Stimulated activated CD8-positive, alpha-beta memory T cell treated with anti-CD3 and anti-CD28 coated beads, Interleukin-7, amount 100 ng/mL, for 4 hours (primary cell): ENCODE data around the gene DEK.
"Not testable (repeated sequence)": the region's sequence is repeated elsewhere in the genome, so short reads cannot be mapped to it uniquely, and the experiment has no call there.

Experiments
- DNase-seq, 2 donors: peaks; one replicate each; pipeline ENCODE4 v3.0.0-alpha.2; 2020; ENCODE audit warnings: low read depth in 2 of 2

Gene DEK, protein sequence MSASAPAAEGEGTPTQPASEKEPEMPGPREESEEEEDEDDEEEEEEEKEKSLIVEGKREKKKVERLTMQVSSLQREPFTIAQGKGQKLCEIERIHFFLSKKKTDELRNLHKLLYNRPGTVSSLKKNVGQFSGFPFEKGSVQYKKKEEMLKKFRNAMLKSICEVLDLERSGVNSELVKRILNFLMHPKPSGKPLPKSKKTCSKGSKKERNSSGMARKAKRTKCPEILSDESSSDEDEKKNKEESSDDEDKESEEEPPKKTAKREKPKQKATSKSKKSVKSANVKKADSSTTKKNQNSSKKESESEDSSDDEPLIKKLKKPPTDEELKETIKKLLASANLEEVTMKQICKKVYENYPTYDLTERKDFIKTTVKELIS

DNA sequence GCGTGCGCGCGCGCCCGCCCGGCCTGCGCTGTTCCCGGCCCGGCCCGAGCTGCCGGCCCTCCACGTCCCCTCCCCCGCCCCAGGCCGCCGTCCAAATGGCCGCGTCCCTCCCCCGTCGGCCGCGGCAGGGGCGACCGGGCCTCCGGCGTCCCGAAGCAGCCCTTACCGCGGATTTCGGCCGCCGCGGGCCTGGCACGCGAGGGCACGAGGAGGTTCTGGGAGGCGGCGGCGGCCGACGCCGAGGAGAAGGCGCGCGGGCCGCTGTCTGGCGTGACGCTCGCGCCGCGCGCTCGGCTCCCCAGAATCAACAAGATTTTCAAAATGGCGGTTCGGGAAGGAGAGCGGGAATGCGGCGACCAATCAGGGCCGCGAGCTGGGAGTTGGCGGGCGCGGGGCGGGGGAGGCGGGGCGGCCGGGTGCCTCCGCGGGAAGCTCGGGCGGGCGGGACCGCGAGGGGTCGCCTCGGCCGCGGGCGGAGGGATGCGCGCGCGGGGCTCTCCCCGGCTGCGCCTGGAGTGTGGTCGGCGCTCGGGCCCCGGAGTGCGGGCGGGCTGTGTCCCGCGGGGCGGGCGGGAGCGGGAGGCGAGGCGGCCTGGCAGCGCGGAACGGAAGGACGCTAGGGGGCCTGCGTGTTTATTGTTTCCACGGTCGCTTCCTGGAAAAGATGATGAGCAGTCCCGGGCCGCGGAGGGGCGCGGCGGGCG, at the start of gene DEK:
DEK (minus strand) TSS at position 312 of the 704 bp plus-strand sequence. CDS start 543 bp downstream, outside the sequence.
- peak; percentile 81 to 84 for DNase-seq

DNA sequence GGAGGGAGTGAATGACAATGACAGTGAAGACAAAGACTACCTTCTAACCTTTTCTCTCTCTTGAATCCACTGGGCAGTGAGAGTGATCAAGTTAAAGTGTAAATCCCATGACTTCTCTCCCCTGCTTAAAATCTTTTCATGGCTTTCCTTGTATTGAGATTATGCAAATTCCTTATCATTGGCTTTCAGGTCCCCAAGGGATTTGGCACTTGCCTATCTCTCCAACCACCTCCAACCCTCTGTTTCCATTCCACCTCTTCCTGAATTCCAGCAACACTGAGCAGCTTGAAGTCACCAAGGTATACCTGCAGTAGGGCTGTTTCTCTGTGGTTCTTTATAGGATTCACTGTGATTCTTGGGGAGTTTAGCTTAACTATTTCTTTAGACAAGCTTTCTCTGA, 48.0 kb upstream of the DEK start:
- DNase-seq, result no peak

DNA sequence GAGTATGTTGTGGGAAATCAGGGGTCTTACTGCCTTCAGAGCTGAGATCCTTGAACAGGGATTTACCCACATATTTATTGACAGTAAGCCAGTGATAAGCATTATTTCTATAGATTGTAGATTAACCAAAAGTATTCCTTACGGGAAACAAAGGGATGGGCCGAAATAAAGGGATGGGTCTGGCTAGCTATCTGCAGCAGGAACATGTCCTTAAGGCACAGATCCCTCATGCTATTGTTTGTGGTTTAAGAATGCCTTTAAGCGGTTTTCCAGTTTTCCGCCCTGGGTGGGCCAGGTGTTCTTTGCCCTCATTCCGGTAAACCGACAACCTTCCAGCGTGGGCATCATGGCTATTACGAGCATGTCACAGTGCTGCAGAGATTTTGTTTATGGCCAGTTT, 45.7 kb upstream of the DEK start:
- not testable (repeated sequence) for DNase-seq

DNA sequence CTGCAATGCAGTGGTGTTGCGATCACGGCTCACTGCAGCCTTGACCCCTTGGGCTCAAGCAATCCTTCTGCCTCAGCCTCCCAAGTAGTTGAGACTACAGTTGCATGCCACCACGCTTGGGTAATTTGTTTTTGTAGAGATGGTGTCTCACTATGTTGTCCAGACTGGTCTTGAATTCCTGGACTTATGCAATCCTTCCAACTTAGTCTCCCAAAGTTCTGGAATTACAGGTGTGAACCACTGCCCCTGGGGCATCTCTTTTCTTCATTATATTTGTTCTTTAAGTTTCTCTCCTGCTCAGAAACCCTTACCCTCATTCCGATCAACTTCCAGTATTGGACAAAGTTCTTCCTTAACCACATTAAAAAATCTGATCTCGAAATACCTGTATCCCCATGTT, 44.7 kb upstream of the DEK start:
- DNase-seq, result no peak

DNA sequence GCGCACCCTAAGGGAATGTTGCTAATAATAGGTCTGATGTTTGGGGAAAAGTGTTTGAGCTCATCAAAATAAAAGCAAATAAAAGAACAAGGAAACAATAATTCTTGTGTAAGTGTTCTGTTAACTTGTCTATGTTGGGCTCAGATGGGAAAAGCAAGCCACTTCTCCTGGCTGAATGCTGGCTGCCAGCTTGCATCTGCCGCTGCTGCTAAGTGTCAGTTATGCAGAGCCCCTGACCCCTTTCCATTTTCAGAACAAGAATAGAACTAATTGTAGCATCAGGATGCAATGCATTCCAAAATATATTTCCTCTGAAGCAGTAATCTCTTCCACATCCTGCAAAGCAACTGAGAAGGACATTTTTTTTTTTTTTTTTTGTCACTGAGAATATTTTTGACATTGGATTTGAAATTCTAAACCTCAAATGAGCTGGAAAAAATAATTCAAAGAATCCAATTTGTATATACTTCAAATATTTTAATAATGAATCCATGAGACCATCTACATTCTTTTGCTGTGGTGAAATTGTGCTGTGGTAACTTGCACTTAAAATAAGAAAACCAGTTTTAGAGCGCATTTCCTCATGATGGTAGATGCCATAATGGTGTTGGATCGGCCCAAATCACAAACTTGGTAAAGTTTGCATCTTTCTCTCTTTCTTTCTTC, 43.9 kb upstream of the DEK start:
- no peak for DNase-seq

DNA sequence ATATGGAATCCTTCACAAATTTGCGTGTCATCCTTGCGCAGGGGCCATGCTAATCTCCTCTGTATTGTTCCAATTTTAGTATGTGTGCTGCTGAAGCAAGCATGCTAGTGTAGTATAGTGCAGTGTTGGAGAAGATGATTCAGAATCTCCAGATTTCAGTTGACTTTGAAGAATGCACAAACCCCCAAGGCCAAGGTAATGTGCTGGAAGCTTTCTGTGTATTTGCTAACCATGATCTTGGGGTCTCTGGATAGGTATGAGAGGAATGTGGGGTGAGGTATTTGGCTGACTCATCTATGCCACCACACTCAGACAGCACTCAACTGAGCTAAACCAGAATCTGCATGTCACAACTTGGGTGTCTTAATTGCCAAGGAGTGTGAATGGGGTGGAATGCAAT, 42.6 kb upstream of the DEK start:
- no peak for DNase-seq

DNA sequence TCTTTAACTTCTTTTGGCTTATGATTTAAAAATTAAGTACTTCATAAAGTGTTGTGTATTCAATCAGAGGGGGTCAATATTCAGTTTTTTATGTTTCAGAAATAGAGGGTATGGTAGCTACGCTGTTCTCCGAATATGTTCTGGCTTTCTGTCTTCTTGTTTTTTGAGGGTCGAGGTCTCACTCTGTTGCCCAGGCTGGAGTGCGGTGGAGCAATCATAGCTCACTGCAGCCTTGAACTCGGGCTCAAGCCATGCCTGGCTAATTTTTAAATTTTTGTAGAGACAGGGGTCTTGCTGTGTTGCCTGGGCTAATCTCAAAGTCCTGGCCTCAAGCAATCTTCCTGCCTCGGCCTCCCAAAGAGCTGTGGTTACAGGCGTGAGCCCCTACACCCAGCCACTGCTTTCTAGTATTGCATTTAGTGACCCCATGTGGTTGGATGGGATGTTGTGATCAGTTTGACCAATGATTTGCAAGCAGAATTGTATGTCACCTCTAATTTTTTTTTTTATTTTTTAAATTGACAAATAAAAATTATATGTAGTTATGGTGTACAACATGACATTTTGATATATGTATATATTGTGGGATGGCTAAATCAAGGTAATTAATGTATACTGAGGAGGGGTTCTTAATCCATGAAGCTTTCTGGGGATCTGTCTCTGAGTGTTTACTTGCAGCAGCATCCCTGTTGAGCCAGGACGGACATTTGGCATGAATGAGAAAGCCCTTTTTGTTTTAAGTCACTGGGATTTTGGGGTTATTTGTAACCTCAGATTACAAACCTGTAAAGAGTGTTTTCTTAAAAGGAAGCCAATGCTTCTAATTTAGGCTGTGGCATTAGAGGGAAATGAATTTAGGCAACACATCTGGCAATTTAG, 38.5 kb upstream of the DEK start:
- DNase-seq, result no peak

DNA sequence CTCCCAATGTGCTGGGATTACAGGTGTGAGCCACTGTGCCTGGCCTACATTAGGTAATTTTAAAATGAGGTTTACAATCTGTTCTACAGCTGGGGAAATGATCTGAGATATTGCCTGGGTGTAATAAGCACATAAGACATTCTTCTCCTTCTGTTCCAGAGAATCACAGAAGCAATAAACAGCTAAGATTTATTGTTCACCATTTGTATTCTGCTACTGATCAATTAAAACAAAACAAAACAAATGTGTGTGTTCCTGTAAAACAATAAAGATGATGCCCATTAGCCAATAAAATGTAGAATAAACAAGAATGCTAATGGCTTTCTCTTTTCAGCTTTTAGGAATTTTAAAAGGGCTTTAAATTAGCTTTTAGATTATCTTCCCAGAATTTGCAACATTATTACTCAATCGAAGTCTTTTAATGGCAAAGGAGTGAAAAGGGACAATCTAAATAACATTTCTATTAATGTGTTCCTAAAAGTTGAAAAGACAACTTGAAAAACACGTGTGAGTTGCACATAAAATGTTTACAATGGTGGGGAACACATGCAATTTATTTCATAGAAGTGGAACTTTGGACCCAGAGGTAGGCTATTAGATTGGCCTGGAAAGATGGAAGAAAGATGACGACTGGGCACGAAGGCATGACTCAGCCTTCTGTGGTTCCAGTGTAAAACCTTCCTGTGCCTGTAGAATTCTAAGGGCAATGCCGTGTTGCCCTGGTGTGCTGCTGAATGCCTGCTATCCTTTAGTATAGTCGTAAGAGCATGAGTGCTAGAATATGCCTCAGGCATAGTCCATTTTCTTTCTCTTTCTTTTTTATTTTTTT, 29.0 kb upstream of the DEK start:
- no peak for DNase-seq

DNA sequence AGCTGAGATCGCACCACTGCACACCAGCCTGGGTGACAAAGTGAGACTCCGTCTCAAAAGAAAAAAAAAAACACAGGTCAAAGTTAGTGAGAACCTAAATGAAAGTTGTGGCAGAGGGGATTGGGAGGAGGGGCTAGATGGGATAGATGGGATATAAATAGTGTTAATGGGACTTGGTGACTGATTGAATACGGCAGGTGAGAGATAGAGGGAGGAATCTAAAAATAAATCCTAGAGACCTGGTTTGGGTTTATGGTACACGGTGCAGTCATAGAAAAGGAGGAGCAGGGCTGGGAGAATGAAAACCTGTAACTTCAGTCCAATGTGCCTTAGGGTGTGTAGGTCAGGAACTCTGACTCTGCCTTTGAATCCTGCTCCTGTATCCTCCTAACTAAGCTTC, 25.0 kb upstream of the DEK start:
- DNase-seq, result no peak

DNA sequence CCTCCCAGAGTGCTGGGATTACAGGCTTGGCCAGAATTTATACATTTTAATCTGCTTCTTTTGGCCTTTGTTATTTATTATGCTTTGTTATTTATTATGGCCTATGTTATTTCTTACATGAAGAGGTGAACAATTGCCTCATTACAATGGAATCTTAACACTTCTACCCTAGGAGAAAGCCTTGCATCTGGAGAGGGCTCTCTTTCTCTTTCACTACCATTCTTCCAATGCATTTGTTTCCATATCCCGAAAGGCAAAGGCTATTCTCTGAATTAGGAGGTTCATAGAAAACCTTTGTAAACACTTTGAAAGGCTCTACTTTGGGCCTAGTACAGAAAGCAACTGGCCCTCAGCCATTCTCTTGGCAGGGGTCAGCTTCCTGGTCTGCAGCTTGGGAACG, 19.9 kb upstream of the DEK start:
- DNase-seq, result no peak

DNA sequence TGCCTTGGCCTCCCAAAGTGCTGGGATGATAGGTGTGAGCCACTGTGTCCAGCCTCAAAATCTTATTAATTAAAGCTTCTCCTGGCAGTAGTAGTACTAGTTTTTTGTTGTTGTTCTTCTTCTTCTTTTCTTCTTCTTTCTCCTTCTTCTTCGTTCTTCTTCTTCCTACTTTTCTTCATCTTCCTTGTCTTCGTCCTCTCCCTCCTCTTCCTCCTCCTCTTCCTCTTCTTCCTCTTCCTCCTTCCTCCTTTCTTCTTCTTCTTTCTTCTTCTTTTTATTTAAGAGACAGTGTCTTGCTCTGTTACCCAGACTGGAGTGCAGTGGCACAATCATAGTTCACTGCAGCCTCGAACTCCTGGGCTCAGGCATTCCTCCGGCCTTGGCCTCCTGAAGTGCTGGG, 17.2 kb upstream of the DEK start:
- no peak for DNase-seq

DNA sequence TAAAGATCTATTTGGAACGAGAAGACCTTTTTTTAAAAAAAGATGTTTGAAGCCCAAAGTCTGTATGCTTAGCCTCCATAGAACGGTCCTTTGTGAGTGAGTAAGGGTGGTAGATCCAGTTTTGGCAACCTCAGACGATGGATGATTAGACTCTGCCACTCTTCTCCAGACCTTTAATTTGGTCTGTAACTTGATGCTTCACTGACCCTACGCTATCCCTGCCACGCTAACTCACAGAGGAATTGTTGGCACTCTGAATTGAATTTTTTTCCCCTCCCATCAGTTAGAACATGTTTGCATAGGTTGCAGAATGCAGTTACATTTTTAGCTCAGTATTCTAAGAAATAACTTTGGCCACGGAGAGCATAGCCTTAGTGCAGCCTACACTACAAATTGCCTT, 15.8 kb upstream of the DEK start:
- no peak for DNase-seq

DNA sequence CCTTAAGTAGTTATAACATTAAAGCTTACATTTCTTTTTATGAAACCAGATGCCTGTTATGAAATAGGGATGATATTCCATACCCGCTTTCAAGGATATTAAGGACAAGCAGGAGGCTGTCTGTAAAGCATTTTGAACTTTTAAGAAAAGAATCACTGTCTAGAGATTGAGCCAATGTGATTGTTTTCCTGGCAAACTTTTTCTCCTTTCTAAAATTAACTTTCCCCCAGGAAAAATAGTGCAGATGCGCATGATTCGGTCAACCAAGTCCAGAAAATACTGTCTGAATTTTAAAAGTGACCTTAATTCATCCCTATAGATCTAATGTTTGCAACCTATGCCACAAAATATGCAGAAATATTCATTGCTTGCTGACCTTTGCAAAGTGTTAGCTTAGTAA, 15.1 kb upstream of the DEK start:
- no peak for DNase-seq

DNA sequence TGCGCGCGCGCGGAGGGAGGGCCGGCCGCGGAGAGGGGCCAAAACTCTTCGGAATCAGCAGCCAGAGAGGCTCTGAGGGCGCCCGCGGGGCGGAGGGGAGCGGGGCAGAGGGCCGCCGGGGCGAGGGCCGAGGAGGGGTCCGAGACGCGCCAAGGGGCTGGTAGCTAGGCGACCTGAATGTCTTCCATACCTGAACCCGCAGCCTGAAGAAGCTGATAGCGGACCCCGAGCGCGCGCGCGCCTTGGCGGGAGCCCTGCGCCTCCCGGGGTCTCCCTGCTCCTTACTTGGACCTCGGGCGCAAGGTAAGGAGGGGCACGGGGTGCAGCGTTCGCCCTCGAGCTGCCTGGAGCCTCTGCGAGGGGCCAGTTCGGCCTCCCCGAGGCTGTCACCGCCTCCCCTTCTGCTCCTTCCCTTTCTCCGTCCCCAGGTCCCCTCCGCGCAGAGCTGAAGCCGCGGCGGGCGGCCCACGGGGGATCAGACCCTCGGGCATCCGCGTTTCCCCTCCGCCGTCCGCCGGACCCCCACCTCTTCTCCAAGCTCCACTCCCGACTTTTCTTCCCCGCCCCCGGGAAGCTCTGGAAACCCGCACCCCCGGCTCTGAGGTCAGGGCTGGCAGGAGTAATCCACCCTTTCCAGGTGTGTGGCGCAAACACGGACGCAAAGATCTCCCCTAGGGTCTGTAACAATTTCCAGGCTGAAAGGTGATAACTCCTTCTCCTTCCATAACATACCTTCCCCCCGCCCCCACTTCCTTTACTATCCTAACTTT, 13.1 kb upstream of the DEK start:
- DNase-seq, result no peak

DNA sequence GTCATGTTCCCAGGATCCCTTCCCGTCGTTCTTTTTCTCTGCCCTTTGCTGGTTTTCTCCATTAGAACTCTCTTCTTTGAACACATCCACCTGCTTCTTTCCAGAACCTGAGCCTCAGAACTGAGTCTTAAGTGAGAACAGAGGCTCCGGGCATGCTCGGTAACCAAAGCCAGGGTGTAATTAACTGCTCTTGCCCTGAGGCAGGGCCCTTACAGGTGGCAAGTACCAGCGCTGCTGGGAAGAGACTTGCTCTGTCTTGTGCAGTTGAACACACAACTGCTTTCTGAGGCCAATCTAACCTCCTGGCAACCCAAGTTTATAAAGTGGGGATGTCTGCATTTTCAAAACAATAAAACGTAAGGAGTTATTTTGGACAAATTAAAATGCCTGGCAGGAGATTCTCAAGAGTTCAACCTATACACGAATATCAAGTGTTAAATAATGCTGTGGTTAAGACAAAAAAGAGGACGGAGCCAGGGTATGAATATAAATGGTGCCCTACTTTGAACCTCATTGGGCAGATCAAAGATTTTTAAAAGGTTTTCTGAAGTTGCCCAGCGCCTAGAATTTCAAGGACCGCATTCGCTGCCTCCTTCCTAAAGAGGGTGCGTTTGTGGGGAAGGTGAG, 12.4 kb upstream of the DEK start:
- no peak for DNase-seq

DNA sequence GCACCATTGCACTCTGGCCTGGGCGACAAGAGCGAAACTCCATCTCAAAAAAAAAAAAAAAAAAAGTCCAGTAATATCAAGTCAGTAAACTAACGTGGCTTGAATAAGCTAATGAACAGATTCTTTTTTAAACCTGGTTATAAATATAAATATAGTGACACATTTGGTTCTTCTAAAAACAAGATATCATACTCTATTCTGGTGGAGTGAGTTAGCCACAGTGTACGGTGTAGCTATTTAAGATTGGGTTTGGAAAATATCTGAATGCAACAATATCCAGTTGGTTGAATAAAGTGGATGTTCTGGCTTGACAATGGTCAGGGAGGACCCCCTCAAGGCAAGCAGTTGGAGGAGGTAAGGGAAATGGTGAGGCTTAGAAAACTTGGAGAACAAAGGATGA, 5.9 kb upstream of the DEK start:
- no peak for DNase-seq

DNA sequence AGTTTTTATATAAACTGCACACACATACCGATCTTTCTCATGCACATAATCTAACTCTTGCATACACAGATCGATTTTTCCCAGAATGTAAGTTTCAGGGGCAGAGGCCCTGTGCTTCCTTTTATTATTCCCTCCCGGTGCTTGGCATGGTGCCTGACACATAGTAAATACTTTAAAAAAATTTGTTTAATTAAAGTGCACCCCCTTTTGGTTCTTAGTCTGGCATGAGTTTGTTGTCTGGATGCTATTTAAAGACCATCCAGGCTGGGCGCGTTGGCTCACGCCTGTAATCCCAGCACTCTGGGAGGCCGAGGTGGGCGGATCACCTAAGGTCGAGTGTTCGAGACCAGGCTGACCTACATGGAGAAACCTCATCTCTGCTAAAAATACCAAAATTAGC, 5.4 kb upstream of the DEK start:
- DNase-seq, result no peak

DNA sequence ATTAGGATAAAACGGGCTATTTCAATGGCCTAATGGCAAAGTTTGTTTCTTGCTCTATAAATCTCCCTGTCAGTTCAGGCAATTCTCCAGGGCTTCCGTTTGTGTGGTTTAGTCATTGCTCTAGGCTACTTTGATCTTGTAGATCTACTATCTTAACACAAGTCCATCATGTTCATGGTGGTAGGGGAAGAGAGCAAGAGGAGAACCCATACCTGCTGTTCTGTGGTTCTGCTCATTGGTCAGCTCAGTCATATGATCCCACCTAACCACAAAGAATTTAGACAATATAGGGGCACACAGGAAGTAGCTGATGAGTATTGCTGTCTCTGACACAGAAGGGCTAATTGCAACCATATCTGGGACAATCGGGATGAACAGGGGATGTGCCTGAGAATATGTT, 4.9 kb upstream of the DEK start:
- DNase-seq, result no peak

DNA sequence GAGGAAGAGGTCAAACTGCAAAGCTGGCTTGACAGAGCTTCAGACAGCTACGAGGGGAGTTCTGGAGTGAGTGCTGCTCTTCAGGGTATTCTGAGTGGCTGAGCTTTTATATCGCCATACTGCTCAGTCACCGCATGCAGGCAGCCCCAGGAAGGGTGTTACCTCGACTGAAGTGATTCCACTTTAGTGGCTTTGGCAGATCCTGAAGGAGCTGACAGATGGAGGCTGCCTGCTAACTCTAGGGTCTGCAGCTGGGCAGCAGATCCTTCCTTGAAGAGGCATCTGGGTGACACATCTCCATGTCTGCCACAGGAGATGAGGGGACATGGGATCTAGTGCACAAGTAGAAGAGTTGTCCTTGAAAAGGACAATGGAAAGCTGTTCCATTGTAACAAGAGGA, 3.7 kb upstream of the DEK start:
- DNase-seq, result no peak

DNA sequence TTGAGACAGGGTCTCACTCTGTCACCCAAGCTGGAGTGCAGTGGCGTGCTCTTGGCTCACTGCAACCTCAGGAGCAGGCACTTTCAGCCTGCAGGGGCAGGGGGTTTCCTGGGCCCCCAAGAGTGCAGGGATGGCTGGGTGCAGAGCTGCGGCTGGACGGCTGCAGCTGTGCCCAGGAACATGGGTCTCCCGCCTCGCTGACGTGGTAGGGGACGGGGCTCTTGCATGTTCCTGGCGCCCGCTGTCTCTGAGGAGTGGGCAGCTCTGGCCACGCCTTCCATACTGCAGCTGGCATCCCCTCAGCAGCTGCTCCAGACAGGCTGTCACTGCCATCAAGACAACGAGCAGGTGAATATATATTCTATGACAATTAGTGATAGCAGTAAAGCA, 2.2 kb upstream of the DEK start:
- DNase-seq, result no peak
